Activated CD8-positive, alpha-beta memory T cell treated with anti-CD3 and anti-CD28 coated beads for 24 hours (primary cell): Measurements from ENCODE around the gene PALD1.

Source experiments
- DNase-seq: peaks from one replicate; pipeline ENCODE4 v3.0.0-alpha.2; 2020

The PALD1 gene

GRCh38 chr10:70458329-70459060 lies 20.1 kb upstream of the PALD1 start:
- DNase-seq = peak; percentile 76

GRCh38 chr10:70459061-70459773 lies 19.4 kb upstream of the PALD1 start:
- no peak for DNase-seq

DNA sequence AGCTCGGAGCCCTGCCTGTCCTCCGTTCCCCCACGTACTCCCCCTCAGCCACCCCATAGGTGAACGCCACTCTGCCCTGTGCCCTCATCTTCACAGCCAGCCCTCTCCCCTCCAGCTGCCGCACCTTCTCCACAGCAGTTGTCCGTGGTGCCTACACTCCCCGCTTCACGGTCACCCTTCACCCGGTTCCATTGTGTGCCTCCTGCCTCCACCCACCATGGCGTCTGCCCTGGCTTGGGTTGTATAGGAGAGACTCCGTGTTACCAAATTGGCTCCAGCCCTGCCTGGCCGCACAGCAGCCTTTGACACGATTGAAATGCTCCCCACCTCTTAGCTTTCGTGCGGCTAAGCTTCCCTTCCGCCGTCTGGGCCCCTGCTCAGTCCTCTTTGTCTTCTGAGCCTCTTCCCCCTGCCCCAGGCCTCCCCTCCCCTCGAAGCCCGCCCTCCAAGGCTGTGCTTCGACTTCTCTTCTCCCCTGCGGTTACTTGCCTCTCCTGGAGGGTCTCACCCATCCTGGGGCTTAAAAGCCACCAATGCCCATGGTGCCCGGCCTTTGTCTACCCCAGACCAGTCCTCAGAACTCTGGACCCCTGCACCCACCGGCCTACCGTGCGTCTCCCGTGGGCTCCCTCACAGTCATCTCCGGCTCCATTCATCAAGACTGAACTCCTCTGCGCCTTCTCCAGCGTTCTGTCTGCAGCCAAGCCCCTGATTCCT lies 18.6 kb upstream of the PALD1 start:
- DNase-seq = no peak

DNA sequence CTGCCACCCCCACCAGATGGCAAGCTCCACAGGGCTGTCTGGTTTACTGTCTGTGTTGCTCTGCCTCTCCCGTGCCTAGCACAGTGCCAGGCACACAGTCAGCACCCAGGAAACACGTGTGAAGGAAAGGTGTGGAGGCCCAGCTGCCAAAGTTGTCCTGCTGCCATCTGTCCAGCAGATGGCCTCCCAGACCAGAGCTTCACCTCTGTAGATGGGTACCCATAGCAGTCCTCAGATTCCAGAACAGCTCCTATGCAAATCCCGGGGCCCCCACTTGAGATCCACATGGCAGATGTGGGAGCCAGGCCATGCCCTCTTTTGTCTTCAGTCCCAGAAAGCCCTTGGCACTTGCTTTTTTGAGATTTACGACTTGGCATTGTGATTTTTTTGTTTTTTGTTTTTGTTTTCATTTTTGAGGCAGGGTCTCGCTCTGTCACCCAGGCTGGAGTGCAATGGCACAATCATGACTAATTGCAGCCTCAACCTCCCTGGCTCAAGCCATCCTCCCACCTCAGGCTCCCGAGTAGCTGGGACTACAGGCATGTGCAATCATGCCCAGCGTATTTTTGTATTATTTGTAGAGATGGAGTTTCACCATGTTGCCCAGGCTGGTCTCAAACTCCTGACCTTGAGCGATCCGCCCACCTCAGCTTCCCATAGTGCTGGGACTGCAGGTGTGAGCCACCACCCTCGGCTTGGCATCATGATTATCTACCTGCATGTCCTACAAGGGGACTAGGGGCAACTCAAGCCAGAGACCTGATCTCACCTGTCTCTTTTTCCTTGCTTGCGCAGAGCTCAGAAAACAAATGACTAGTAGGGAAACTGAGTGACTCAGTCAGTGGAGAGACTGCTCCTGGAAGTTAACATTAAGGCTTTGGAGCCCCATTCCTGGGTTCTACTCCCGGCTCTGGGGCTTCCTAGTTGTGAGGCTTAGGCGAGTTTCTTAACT lies 16.9 kb upstream of the PALD1 start:
- DNase-seq = peak; percentile 74

DNA sequence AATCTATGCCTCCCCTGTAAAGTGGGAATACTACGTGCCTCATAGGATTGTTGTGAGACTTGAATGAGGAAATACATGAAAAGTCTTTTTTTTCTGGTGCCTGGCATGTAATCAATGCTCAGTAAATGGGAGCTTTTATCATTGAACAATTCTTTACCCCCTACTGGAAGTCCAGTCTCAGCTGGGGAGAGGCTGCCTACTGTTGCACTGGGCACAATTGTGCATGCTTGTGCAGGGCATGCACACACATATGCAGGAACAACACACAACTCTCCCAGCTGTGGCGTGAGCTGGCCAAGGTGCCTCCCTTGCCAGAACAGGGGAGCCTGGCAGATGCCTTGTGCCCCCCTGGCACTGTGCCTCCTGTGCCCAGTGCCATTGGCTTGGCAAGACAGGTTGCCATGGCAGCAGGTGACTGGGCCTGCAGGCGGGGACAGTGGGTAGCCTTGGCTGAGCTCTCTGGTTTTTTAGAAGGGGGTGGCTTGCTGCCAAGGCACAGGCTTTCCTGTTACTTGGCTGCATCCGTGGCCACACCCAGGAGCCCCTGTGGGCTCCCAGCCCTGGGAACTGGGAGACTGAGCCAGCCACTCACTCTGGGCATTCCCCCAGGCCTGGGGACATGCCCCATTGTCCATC lies 16.1 kb upstream of the PALD1 start:
- no peak for DNase-seq

DNA sequence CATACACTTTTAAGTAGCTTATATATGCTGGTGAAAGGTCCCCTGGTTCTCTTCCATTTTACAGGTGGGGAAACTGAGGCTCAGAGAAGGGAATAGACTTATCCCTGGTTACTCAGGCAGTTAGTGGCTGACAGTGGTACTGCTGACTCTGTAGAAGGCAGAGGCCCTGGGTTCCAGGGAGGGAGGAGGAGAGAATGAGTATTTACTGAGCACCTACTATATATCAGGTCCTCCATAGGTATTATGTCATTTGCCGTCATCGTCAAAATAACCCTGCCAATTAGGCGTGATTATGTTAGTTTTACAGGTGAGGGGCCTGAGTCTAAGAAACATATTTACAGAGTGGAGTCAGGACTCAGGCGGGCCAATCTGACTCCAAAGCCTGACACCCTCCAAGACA lies 13.3 kb upstream of the PALD1 start:
- no peak for DNase-seq

- DNase-seq = no peak
Observed at GRCh38 chr10:70465832-70466231, 12.7 kb upstream of the PALD1 start.

DNA sequence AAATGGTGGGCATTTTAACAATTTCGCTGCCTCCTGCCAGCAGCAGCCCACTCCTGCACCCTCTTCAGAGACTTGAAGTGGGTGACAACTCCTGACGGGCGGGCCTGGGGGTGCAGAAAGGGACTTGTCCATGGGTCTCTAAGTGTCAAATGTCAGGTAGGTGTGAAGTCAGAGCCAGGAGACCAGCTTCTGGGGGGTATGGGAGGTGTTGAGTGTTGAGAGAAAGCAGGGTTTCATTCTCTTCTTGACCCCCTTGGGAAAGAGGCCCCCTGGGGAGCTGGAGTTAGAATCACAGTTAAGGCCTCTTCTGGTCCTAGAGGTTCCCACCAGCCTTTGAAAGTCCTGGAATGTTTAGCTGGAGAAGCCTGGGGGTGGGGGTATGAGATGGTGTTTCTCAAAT lies 11.6 kb upstream of the PALD1 start:
- DNase-seq = no peak

GRCh38 chr10:70472799-70473454 lies 5.6 kb upstream of the PALD1 start:
- no peak for DNase-seq

DNA sequence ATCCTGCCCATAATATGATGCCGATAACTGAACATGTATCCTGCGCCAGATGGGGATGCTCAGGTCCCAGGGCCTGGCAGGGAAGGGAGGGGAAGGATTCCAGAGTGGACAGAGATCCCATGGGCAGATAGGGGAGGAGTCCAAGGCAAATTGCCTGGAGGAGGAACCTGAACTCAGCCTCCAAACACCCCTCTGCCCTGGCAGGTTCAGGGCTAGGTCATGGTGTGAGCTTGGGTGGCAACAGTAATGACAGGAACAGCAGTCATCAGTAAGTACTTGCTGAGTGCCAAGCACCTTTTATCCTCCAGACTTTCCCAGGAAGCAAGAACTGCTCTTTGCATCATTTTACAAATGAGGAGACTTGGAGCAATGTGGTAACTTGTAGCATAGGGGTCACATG lies 3.8 kb upstream of the PALD1 start:
- DNase-seq = no peak

DNA sequence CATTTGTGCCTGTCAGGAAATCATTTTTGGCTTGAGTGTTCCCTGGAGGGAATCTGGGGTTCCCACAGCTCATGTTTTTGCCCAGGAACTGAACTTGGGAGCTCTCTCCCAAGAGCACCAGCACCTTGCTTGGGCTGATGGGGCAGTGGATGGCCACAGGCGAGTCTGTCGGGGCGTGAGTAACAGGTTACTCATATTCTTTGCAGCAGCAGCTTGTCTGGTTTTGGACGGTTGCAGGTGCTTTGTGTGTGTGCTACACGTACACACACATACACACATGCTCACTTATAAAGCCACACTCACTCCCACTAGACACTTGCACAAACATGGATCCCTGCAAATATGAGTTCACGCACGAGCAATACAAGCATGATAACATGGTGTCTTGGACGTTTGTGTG lies 2.9 kb upstream of the PALD1 start:
- DNase-seq = no peak

- no peak for DNase-seq
Observed at GRCh38 chr10:70476249-70477035, 2.1 kb upstream of the PALD1 start.

- DNase-seq = no peak
Observed at GRCh38 chr10:70477661-70478162, 855 bp upstream of the PALD1 start.

GRCh38 chr10:70479165-70479581 lies 606 bp downstream of the PALD1 start:
- no peak for DNase-seq

DNA sequence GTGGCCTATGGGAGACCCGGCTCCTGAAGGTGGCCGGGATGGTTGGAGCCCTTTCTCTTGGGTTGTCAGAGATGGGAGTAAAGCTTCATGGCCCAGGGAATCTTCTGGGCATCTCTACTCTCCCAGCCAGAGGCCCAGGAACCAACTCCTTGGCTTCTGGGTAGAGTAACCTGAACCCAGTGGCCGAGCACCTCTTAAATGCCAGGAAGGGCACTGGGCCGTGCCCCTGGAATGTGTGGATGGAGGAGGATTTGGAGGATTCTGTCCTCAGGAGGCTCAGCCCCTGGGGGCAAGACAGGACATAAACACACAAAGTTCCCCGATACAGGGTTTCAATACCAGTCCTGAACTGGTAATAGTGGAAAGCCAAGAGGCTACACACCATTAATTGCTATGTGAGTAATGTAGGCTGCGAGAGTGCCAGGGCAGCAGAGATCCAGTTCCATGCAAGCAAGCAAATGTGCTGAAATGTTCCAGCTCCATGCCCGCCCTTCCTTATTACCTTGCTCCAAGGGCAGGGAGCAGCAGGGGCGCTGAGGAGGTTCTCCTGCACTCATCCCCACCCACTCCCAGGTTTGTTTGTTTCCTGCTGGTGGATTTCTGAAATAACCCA lies 1.2 kb downstream of the PALD1 start:
- DNase-seq = no peak

GRCh38 chr10:70480239-70480861 lies 1.8 kb downstream of the PALD1 start:
- no peak for DNase-seq

DNA sequence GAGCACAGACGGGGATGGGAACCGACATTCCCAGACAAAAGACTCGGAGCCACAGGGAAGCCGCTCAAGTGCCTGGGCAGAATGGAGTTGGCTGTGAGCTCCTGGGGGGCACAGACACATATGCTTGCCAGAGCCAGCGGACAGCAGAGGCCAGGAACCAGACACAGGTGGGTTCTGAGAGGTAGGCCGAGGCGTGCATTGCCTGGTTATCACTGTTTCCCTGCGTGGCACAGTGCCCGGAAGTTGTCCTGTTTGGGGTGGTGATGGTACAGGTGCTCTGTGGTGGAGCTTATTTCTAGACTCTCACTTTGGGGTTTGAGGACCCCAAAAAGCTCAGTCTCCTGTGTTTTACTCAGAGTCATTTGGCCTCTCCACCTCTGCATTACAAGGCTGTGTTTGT lies 2.5 kb downstream of the PALD1 start:
- DNase-seq = no peak

DNA sequence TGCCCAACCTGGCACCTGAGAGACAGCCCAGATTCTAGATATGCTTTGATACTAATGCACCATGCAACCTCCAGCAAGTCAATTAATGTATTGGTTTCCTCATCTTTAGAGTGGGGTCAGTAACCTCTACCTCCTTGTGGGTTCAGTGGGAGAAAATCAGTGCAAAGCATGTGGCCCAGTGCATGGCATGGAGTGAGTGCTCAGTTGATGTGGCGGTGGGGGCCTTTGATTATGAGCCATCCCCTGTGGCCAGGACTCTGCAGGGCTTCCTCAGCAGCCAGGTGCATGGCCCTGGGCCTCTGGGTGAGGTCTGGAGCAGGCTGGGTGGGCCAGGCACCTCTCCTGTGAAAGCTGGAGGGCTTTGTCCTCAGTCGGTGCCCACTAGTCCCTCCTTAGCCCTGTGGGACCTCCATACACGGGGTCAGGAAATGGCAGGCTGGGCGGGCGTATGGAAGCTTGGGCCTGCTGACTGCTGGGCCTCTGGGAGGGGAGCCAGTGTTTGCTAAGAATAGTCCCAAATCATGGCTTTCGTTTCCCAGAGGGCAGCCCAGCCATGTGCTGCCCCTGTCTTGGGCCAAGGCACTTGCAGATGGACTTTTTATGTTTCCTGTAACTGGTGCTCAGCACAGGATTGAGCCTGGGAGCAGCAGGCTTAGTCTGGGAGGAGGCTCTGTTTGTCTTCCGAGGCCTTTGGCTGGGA lies 3.4 kb downstream of the PALD1 start:
- no peak for DNase-seq
